Liver (tissue), 9 donors: ENCODE results near the gene ATOH7. TPM values are rescaled to one million over a fixed set of nuclear protein-coding genes. Genes with fewer than 3 reads are reported as not detected.
"Not testable (repeated sequence)": the region's sequence is repeated elsewhere in the genome, so short reads cannot be mapped to it uniquely, and the experiment has no call there.

Experiments
- DNase-seq: peaks from one replicate; pipeline ENCODE4 v3.0.0-alpha.2; 2017; ENCODE audit warnings: low spot score
- H3K27ac ChIP-seq, 2 donors: one replicate each; pipeline ENCODE4 v1.7.0; 2013; ENCODE audit warnings: inconsistent platforms in 2 of 2, low read length in 2 of 2, control low read depth in 1 of 2, low read depth in 1 of 2, mild to moderate bottlenecking in 1 of 2
- H3K27me3 ChIP-seq, 4 donors: one replicate each; pipeline versions ENCODE4 v1.6.1 to v1.7.0; 2013; ENCODE audit warnings: low read length in 3 of 4, inconsistent platforms in 1 of 4, mild to moderate bottlenecking in 1 of 4, moderate library complexity in 1 of 4; ENCODE audit not compliant: control insufficient read depth in 4 of 4, insufficient read depth in 4 of 4
- H3K36me3 ChIP-seq, 4 donors: one replicate each; pipeline versions ENCODE4 v1.6.1 to v1.7.0; 2013; ENCODE audit warnings: low read length in 3 of 4, mild to moderate bottlenecking in 3 of 4, low read depth in 1 of 4, moderate library complexity in 1 of 4; ENCODE audit not compliant: control insufficient read depth in 4 of 4, insufficient read depth in 3 of 4
- H3K4me1 ChIP-seq, 4 donors: one replicate each; pipeline versions ENCODE4 v1.6.1 to v1.7.0; 2013; ENCODE audit warnings: low read length in 3 of 4, mild to moderate bottlenecking in 3 of 4, moderate library complexity in 1 of 4; ENCODE audit not compliant: control insufficient read depth in 4 of 4, insufficient read depth in 4 of 4
- H3K4me3 ChIP-seq, 3 donors: one replicate each; pipeline versions ENCODE4 v1.6.1 to v1.7.0; 2013; ENCODE audit warnings: low read length in 3 of 3, control low read depth in 1 of 3, low read depth in 1 of 3, mild to moderate bottlenecking in 1 of 3
- H3K9ac ChIP-seq, 2 donors: one replicate each; pipeline ENCODE4 v1.7.0; 2013; ENCODE audit warnings: low read length in 2 of 2, mild to moderate bottlenecking in 2 of 2, moderate library complexity in 2 of 2, control low read depth in 1 of 2, low read depth in 1 of 2
- H3K9me3 ChIP-seq, 4 donors: one replicate each; pipeline versions ENCODE4 v1.6.1 to v1.7.0; 2013; ENCODE audit warnings: low read length in 3 of 4; ENCODE audit not compliant: control insufficient read depth in 4 of 4
- ATF3 ChIP-seq: IDR thresholded peaks from 2 replicates; pipeline ENCODE4 v1.6.1; 2016; ENCODE audit warnings: antibody characterized with exemption
- CTCF ChIP-seq: fragments of 150-350 bp; IDR thresholded peaks from 2 replicates; pipeline ENCODE4 v1.5.1; 2017; ENCODE audit warnings: improper control_type of control experiment, low read depth, low read length; ENCODE audit not compliant: missing input control
- EGR1 ChIP-seq, 2 donors: IDR thresholded peaks; 2 replicates each; pipeline ENCODE4 v1.6.1; 2016 to 2018; ENCODE audit warnings: antibody characterized with exemption in 2 of 2, low read depth in 2 of 2
- FOXA1 ChIP-seq: IDR thresholded peaks from 2 replicates; pipeline ENCODE4 v1.6.1; 2016; ENCODE audit warnings: antibody characterized with exemption
- FOXA2 ChIP-seq: IDR thresholded peaks from 2 replicates; pipeline ENCODE4 v1.6.1; 2016; ENCODE audit warnings: antibody characterized with exemption
- GABPA ChIP-seq, 2 donors: IDR thresholded peaks in 1 of 2; conservative IDR thresholded peaks in 1 of 2; 2 replicates each; pipeline ENCODE4 v1.6.1; 2016; ENCODE audit warnings: antibody characterized with exemption in 2 of 2, mild to moderate bottlenecking in 1 of 2, moderate library complexity in 1 of 2
- HNF4A ChIP-seq, 2 donors: conservative IDR thresholded peaks; 2 replicates each; pipeline ENCODE4 v1.6.1; 2016; ENCODE audit warnings: antibody characterized with exemption in 2 of 2, mild to moderate bottlenecking in 2 of 2
- HNF4G ChIP-seq: IDR thresholded peaks from 2 replicates; pipeline ENCODE4 v1.6.1; 2016; ENCODE audit warnings: antibody characterized with exemption
- JUND ChIP-seq, 2 donors: IDR thresholded peaks; 2 replicates each; pipeline ENCODE4 v1.6.1; 2016; ENCODE audit warnings: antibody characterized with exemption in 2 of 2
- MAX ChIP-seq: IDR thresholded peaks from 2 replicates; pipeline ENCODE4 v1.6.1; 2016; ENCODE audit warnings: antibody characterized with exemption
- NR2F2 ChIP-seq: IDR thresholded peaks from 2 replicates; pipeline ENCODE4 v1.6.1; 2016; ENCODE audit warnings: antibody characterized with exemption
- RAD21 ChIP-seq, 2 donors: IDR thresholded peaks; 2 replicates each; pipeline ENCODE4 v1.6.1; 2016; ENCODE audit warnings: antibody characterized with exemption in 2 of 2, mild to moderate bottlenecking in 2 of 2
- REST ChIP-seq: IDR thresholded peaks from 2 replicates; pipeline ENCODE4 v1.6.1; 2016; ENCODE audit warnings: antibody characterized with exemption, mild to moderate bottlenecking
- RXRA ChIP-seq, 2 donors: IDR thresholded peaks; 2 replicates each; pipeline ENCODE4 v1.6.1; 2017 to 2018; ENCODE audit warnings: antibody characterized with exemption in 2 of 2, mild to moderate bottlenecking in 1 of 2
- SP1 ChIP-seq: IDR thresholded peaks from 2 replicates; pipeline ENCODE4 v1.6.1; 2018; ENCODE audit warnings: antibody characterized with exemption, mild to moderate bottlenecking
- TAF1 ChIP-seq: conservative IDR thresholded peaks from 2 replicates; pipeline ENCODE4 v1.6.1; 2016; ENCODE audit warnings: antibody characterized with exemption, mild to moderate bottlenecking
- YY1 ChIP-seq: IDR thresholded peaks from 2 replicates; pipeline ENCODE4 v1.6.1; 2016; ENCODE audit warnings: antibody characterized with exemption, mild to moderate bottlenecking
- ZBTB33 ChIP-seq: IDR thresholded peaks from 2 replicates; pipeline ENCODE4 v1.6.1; 2016; ENCODE audit warnings: antibody characterized with exemption
- WGBS: extraction: QIAGEN DNeasy Blood & Tissue Kit; methylation state at CpG from one replicate; pipeline ENCODE4 v1.1.7; 2013; 5-methylcytosine and 5-hydroxymethylcytosine counted together
- polyA plus RNA-seq, 2 donors: library from polyadenylated mRNA; stranded (reverse) in 1 of 2; unstranded in 1 of 2; fragments of 200-250 nt in 1 of 2; fragments of >200 nt in 1 of 2; fragmentation: Nextera tagmentation in 1 of 2; extraction: Ambion mirVana in 1 of 2; gene quantifications; one replicate each; pipeline versions ENCODE4 v1.2.1 to v1.2.3, GENCODE V29; 2013 to 2015
- total RNA-seq, 2 donors: library from RNA; depleted of rRNA; stranded (reverse); fragments of >200 nt; gene quantifications; one replicate each; pipeline ENCODE4 v1.2.3, GENCODE V29; 2014
- donor health status: healthy.
- donor health status: healthy.
- donor health status: healthy.
- donor health status: healthy.
- donor health status: healthy.

ATOH7 gene
- total and polyA plus RNA-seq, 4 donors, result 0.14 to 0.33 TPM; not detected in 2

- H3K9me3 ChIP-seq, H3K9ac ChIP-seq, H3K27ac ChIP-seq, H3K4me1 ChIP-seq, H3K27me3 ChIP-seq, DNase-seq, H3K4me3 ChIP-seq: not testable (repeated sequence)
- H3K36me3 ChIP-seq, result peaks cover 3 to 18% (median 8%) of the 10 kb centered on the region in 4 donors
- WGBS, result 99% methylated on average over 2 of the region's 2 CpGs
Observed at GRCh38 chr10:68277814-68278213, 45.9 kb upstream of the ATOH7 start.

GRCh38 chr10:68276224-68276623 is 44.3 kb upstream of the ATOH7 start:
- H3K36me3 ChIP-seq, result peaks cover 0 to 9% (median 5%) of the 10 kb centered on the region in 4 donors

More at GRCh38 chr10:68276224-68276623, 44.3 kb upstream of the ATOH7 start:
- Histone ChIP-seq H3K4me1 (no peaks in the 10 kb centered on the region), H3K27me3 (no peaks in the 10 kb centered on the region), H3K4me3 (no peak overlapping the region), H3K9me3 (peaks cover 0 to 7% (median 0%) of the 10 kb centered on the region in 4 donors), H3K9ac (no peak overlapping the region), H3K27ac (no peak overlapping the region)
- TF ChIP-seq RXRA (IDR thresholded peaks at IDR 0.05) (no peak), HNF4G (no peak), GABPA (IDR thresholded peaks at IDR 0.05 in 1 of 2, conservative IDR thresholded peaks at IDR 0.05 in 1 of 2) (no peak), TAF1 (no peak), EGR1 (IDR thresholded peaks at IDR 0.05; ENCODE audit: low read depth in 2 of 2) (no peak), FOXA1 (no peak), RAD21 (IDR thresholded peaks at IDR 0.05) (no peak), JUND (IDR thresholded peaks at IDR 0.05) (no peak), HNF4A (conservative IDR thresholded peaks at IDR 0.05) (no peak), SP1 (no peak), REST (no peak), ATF3 (no peak), CTCF (no peak), ZBTB33 (no peak), YY1 (no peak), FOXA2 (no peak), MAX (no peak), NR2F2 (no peak)
- DNase-seq, result no peak
